ENCODE results near the gene FGFR2. TPM values are rescaled to one million over a fixed set of nuclear protein-coding genes. Genes with fewer than 3 reads are reported as not detected.

The FGFR2 gene
- total RNA-seq, 1 donor from 2014 or later, result not detected

GRCh38 chr10:121519411-121519810 lies 78.8 kb downstream of the FGFR2 start:
- intact Hi-C loops (cut with micrococcal nuclease), result no loop called here
- no peaks in the 10 kb centered on the region for H3K9me3 Mint-ChIP-seq
- no peak overlapping the region for H3K4me3 Mint-ChIP-seq
- no peaks in the 10 kb centered on the region for H3K27me3 Mint-ChIP-seq (ENCODE audit: insufficient read depth)
- DNase-seq (ENCODE audit: low spot score), result no peak
- H3K36me3 Mint-ChIP-seq (ENCODE audit: low read depth), result no peaks in the 10 kb centered on the region
- peaks cover 5% of the 10 kb centered on the region for H3K4me1 Mint-ChIP-seq (ENCODE audit: low read depth)
- H3K27ac Mint-ChIP-seq, result no peak overlapping the region

GRCh38 chr10:121518333-121518732 lies 79.9 kb downstream of the FGFR2 start:
- Mint-ChIP-seq H3K27ac (no peak overlapping the region), H3K4me3 (no peak overlapping the region), H3K36me3 (ENCODE audit: low read depth) (no peaks in the 10 kb centered on the region), H3K27me3 (ENCODE audit: insufficient read depth) (no peaks in the 10 kb centered on the region), H3K4me1 (ENCODE audit: low read depth) (peaks cover 5% of the 10 kb centered on the region), H3K9me3 (no peaks in the 10 kb centered on the region)
- intact Hi-C loops (cut with micrococcal nuclease), result no loop called here
- no peak for DNase-seq (ENCODE audit: low spot score)

GRCh38 chr10:121516093-121516865 lies 82.0 kb downstream of the FGFR2 start:
- Mint-ChIP-seq H3K4me3 (no peak overlapping the region), H3K27ac (no peak overlapping the region), H3K9me3 (no peaks in the 10 kb centered on the region), H3K27me3 (ENCODE audit: insufficient read depth) (no peaks in the 10 kb centered on the region), H3K36me3 (ENCODE audit: low read depth) (no peaks in the 10 kb centered on the region), H3K4me1 (ENCODE audit: low read depth) (peaks cover 5% of the 10 kb centered on the region)
- intact Hi-C loops (cut with micrococcal nuclease), result no loop called here
- no peak for DNase-seq (ENCODE audit: low spot score)

- no peak for DNase-seq (ENCODE audit: low spot score)
- Mint-ChIP-seq H3K27me3 (ENCODE audit: insufficient read depth) (no peaks in the 10 kb centered on the region), H3K4me1 (ENCODE audit: low read depth) (peaks cover 5% of the 10 kb centered on the region), H3K9me3 (no peaks in the 10 kb centered on the region), H3K4me3 (no peak overlapping the region), H3K27ac (no peak overlapping the region), H3K36me3 (ENCODE audit: low read depth) (no peaks in the 10 kb centered on the region)
- intact Hi-C loops (cut with micrococcal nuclease), result no loop called here
Observed at GRCh38 chr10:121514141-121514865, 83.9 kb downstream of the FGFR2 start.

- H3K4me3 Mint-ChIP-seq, result no peak overlapping the region
- peaks cover 5% of the 10 kb centered on the region for H3K4me1 Mint-ChIP-seq (ENCODE audit: low read depth)
- H3K36me3 Mint-ChIP-seq (ENCODE audit: low read depth), result no peaks in the 10 kb centered on the region
- H3K27ac Mint-ChIP-seq, result no peak overlapping the region
- no peak for DNase-seq (ENCODE audit: low spot score)
- no peaks in the 10 kb centered on the region for H3K9me3 Mint-ChIP-seq
- intact Hi-C loops (cut with micrococcal nuclease), result no loop called here
- no peaks in the 10 kb centered on the region for H3K27me3 Mint-ChIP-seq (ENCODE audit: insufficient read depth)
Observed at GRCh38 chr10:121511943-121512342, 86.3 kb downstream of the FGFR2 start.

GRCh38 chr10:121511460-121511859 lies 86.8 kb downstream of the FGFR2 start:
- peaks cover 5% of the 10 kb centered on the region for H3K4me1 Mint-ChIP-seq (ENCODE audit: low read depth)
- H3K9me3 Mint-ChIP-seq, result no peaks in the 10 kb centered on the region
- no peaks in the 10 kb centered on the region for H3K27me3 Mint-ChIP-seq (ENCODE audit: insufficient read depth)
- intact Hi-C loops (cut with micrococcal nuclease), result no loop called here
- no peak overlapping the region for H3K27ac Mint-ChIP-seq
- H3K36me3 Mint-ChIP-seq (ENCODE audit: low read depth), result no peaks in the 10 kb centered on the region
- no peak for DNase-seq (ENCODE audit: low spot score)
- H3K4me3 Mint-ChIP-seq, result no peak overlapping the region

GRCh38 chr10:121510201-121510771 lies 88.0 kb downstream of the FGFR2 start:
- H3K4me3 Mint-ChIP-seq, result no peak overlapping the region
- H3K27me3 Mint-ChIP-seq (ENCODE audit: insufficient read depth), result no peaks in the 10 kb centered on the region
- H3K27ac Mint-ChIP-seq, result no peak overlapping the region
- no peaks in the 10 kb centered on the region for H3K36me3 Mint-ChIP-seq (ENCODE audit: low read depth)
- no peaks in the 10 kb centered on the region for H3K4me1 Mint-ChIP-seq (ENCODE audit: low read depth)
- no peak for DNase-seq (ENCODE audit: low spot score)
- intact Hi-C loops (cut with micrococcal nuclease), result no loop called here
- H3K9me3 Mint-ChIP-seq, result no peaks in the 10 kb centered on the region

GRCh38 chr10:121509796-121510195 lies 88.4 kb downstream of the FGFR2 start:
- H3K4me1 Mint-ChIP-seq (ENCODE audit: low read depth), result no peaks in the 10 kb centered on the region
- intact Hi-C loops (cut with micrococcal nuclease), result no loop called here
- no peaks in the 10 kb centered on the region for H3K27me3 Mint-ChIP-seq (ENCODE audit: insufficient read depth)
- no peak overlapping the region for H3K4me3 Mint-ChIP-seq
- H3K36me3 Mint-ChIP-seq (ENCODE audit: low read depth), result no peaks in the 10 kb centered on the region
- DNase-seq (ENCODE audit: low spot score), result no peak
- H3K27ac Mint-ChIP-seq, result no peak overlapping the region
- H3K9me3 Mint-ChIP-seq, result no peaks in the 10 kb centered on the region

- H3K27me3 Mint-ChIP-seq (ENCODE audit: insufficient read depth), result no peaks in the 10 kb centered on the region
- DNase-seq (ENCODE audit: low spot score), result no peak
- intact Hi-C loops (cut with micrococcal nuclease), result no loop called here
- no peak overlapping the region for H3K4me3 Mint-ChIP-seq
- no peak overlapping the region for H3K27ac Mint-ChIP-seq
- H3K36me3 Mint-ChIP-seq (ENCODE audit: low read depth), result no peaks in the 10 kb centered on the region
- no peaks in the 10 kb centered on the region for H3K4me1 Mint-ChIP-seq (ENCODE audit: low read depth)
- no peaks in the 10 kb centered on the region for H3K9me3 Mint-ChIP-seq
Observed at GRCh38 chr10:121509112-121509511, 89.1 kb downstream of the FGFR2 start.

- no peaks in the 10 kb centered on the region for H3K9me3 Mint-ChIP-seq
- intact Hi-C loops (cut with micrococcal nuclease), result no loop called here
- no peak overlapping the region for H3K4me3 Mint-ChIP-seq
- H3K4me1 Mint-ChIP-seq (ENCODE audit: low read depth), result no peaks in the 10 kb centered on the region
- H3K27me3 Mint-ChIP-seq (ENCODE audit: insufficient read depth), result no peaks in the 10 kb centered on the region
- DNase-seq (ENCODE audit: low spot score), result no peak
- no peaks in the 10 kb centered on the region for H3K36me3 Mint-ChIP-seq (ENCODE audit: low read depth)
- no peak overlapping the region for H3K27ac Mint-ChIP-seq
Observed at GRCh38 chr10:121503587-121504051, 94.6 kb downstream of the FGFR2 start.

GRCh38 chr10:121501796-121502195 lies 96.4 kb downstream of the FGFR2 start:
- no peaks in the 10 kb centered on the region for H3K36me3 Mint-ChIP-seq (ENCODE audit: low read depth)

GRCh38 chr10:121500701-121501332 lies 97.4 kb downstream of the FGFR2 start:
- H3K4me3 Mint-ChIP-seq, result no peak overlapping the region
- intact Hi-C loops (cut with micrococcal nuclease), result no loop called here
- H3K27me3 Mint-ChIP-seq (ENCODE audit: insufficient read depth), result no peaks in the 10 kb centered on the region
- H3K9me3 Mint-ChIP-seq, result no peaks in the 10 kb centered on the region
- H3K36me3 Mint-ChIP-seq (ENCODE audit: low read depth), result no peaks in the 10 kb centered on the region
- no peaks in the 10 kb centered on the region for H3K4me1 Mint-ChIP-seq (ENCODE audit: low read depth)
- no peak for DNase-seq (ENCODE audit: low spot score)
- no peak overlapping the region for H3K27ac Mint-ChIP-seq

More at GRCh38 chr10:121501796-121502195, 96.4 kb downstream of the FGFR2 start:
- Mint-ChIP-seq H3K4me1 (ENCODE audit: low read depth) (no peaks in the 10 kb centered on the region), H3K27ac (no peak overlapping the region), H3K4me3 (no peak overlapping the region), H3K27me3 (ENCODE audit: insufficient read depth) (no peaks in the 10 kb centered on the region), H3K9me3 (no peaks in the 10 kb centered on the region)
- intact Hi-C loops (cut with micrococcal nuclease), result no loop called here
- DNase-seq (ENCODE audit: low spot score), result no peak

Data from activated T-helper 1 cell treated with anti-CD3 and anti-CD28 coated beads, Interleukin-12 subunit alpha, Interleukin-12 subunit beta, Interleukin-2, Interleukin-4 antibody, amounts not matched to agents 30 ng/mL and 10 ng/mL and 1 ng/mL, durations not matched to agents 14 hours and 24 hours and 36 hours (primary cell).